B cell (primary cell): ENCODE data around the gene COL11A1.

ENCODE experiments used
- EZH2 ChIP-seq: IDR thresholded peaks from 2 replicates; pipeline ENCODE4 v1.6.1; 2012; ENCODE audit warnings: borderline replicate concordance, low read depth, mild to moderate bottlenecking, moderate library complexity, low read length; ENCODE audit not compliant: insufficient read depth, poor library complexity, severe bottlenecking
- TF ChIP-seq, protein P1 (sequence below): fragments of 200-600 bp; IDR thresholded peaks from one replicate; pipeline ENCODE4 v1.8.0; 2022; ENCODE audit warnings: antibody characterized with exemption, mild to moderate bottlenecking

DNA sequence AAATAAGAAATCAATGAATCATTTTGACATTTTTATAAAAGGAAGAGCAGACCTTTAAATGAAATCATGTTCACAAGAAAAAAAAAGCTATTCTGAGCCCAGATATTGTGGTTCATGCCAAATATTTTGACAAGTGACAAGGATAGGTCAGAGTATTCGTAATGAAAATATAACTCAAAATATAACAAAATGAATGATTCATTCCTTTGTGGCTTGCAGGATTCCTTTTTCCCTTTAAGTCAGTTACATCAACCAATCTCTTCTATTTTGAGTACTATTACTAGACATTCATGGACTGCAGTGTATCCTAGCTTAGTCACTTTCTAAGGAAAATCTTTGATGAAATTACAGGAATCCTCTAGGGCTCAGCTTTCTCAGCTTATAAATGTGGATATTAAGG, 188.7 kb downstream of the COL11A1 start:
- TF ChIP-seq, protein P1, sequence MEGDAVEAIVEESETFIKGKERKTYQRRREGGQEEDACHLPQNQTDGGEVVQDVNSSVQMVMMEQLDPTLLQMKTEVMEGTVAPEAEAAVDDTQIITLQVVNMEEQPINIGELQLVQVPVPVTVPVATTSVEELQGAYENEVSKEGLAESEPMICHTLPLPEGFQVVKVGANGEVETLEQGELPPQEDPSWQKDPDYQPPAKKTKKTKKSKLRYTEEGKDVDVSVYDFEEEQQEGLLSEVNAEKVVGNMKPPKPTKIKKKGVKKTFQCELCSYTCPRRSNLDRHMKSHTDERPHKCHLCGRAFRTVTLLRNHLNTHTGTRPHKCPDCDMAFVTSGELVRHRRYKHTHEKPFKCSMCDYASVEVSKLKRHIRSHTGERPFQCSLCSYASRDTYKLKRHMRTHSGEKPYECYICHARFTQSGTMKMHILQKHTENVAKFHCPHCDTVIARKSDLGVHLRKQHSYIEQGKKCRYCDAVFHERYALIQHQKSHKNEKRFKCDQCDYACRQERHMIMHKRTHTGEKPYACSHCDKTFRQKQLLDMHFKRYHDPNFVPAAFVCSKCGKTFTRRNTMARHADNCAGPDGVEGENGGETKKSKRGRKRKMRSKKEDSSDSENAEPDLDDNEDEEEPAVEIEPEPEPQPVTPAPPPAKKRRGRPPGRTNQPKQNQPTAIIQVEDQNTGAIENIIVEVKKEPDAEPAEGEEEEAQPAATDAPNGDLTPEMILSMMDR = no peak
- no peak for TF ChIP-seq EZH2
